T1000 (cell line): Measurements from ENCODE around the gene GDA.

ENCODE experiments used
- DNase-seq: peaks from one replicate; lab custom pipeline; 2025; ENCODE audit warnings: mixed read lengths; lab: John Stamatoyannopoulos, UW

Gene GDA

GRCh38 chr9:72150661-72151060 lies 1.4 kb downstream of the GDA start:
- DNase-seq, result no peak

GRCh38 chr9:72151104-72151503 lies 1.9 kb downstream of the GDA start:
- DNase-seq, result no peak

- no peak for DNase-seq
These were observed 5.4 kb downstream of the GDA start for GRCh38 chr9:72154468-72155285.

GRCh38 chr9:72155301-72155700 lies 6.1 kb downstream of the GDA start:
- DNase-seq, result no peak

- DNase-seq, result no peak
These were observed 7.3 kb downstream of the GDA start for GRCh38 chr9:72156586-72156985.

- no peak for DNase-seq
These were observed 9.4 kb downstream of the GDA start for GRCh38 chr9:72158680-72159079.

GRCh38 chr9:72160446-72161123 lies 11.3 kb downstream of the GDA start:
- DNase-seq, result no peak

GRCh38 chr9:72165326-72165725 lies 16.1 kb downstream of the GDA start:
- no peak for DNase-seq

GRCh38 chr9:72165821-72166547 lies 16.7 kb downstream of the GDA start:
- DNase-seq, result no peak

GRCh38 chr9:72168075-72168474 lies 18.8 kb downstream of the GDA start:
- no peak for DNase-seq

- DNase-seq, result no peak
These were observed 19.9 kb downstream of the GDA start for GRCh38 chr9:72169178-72169577.

- no peak for DNase-seq
These were observed 23.8 kb downstream of the GDA start for GRCh38 chr9:72173080-72173479.

GRCh38 chr9:72185561-72185960 lies 36.3 kb downstream of the GDA start:
- no peak for DNase-seq

GRCh38 chr9:72187121-72187695 lies 38.0 kb downstream of the GDA start:
- DNase-seq, result no peak

GRCh38 chr9:72188232-72188631 lies 39.0 kb downstream of the GDA start:
- no peak for DNase-seq

GRCh38 chr9:72193478-72193881 lies 44.2 kb downstream of the GDA start:
- no peak for DNase-seq

- no peak for DNase-seq
These were observed 50.0 kb downstream of the GDA start for GRCh38 chr9:72199238-72199637.

- no peak for DNase-seq
These were observed 51.2 kb downstream of the GDA start for GRCh38 chr9:72200452-72200851.

GRCh38 chr9:72202009-72202408 lies 52.8 kb downstream of the GDA start:
- no peak for DNase-seq

GRCh38 chr9:72203205-72203803 lies 54.1 kb downstream of the GDA start:
- DNase-seq, result no peak

- no peak for DNase-seq
These were observed 54.8 kb downstream of the GDA start for GRCh38 chr9:72204062-72204461.

- no peak for DNase-seq
These were observed 56.3 kb downstream of the GDA start for GRCh38 chr9:72205513-72205912.
